ENCODE results near the gene NBEAL2.

The NBEAL2 gene

GRCh38 chr3:46935168-46935858 lies 44.2 kb upstream of the NBEAL2 start:
- TF ChIP-seq JUND (IDR thresholded peaks at IDR 0.05; ENCODE audit: low read depth): peak; percentile 76
- DNase-seq (ENCODE audit: low read depth in 1 of 2, low spot score in 1 of 2): peak in 1 of 2 experiments; percentile 66
- in situ Hi-C loops (cut with HindIII; ENCODE audit: low pct_unique_long_range_greater_than_20kb, low sequenced_read_pairs): no loop called here

- no peak for TF ChIP-seq JUND (IDR thresholded peaks at IDR 0.05; ENCODE audit: low read depth)
- peak in 1 of 2 experiments; percentile 21 for DNase-seq (ENCODE audit: low read depth in 1 of 2, low spot score in 1 of 2)
These were observed 43.4 kb upstream of the NBEAL2 start for GRCh38 chr3:46935989-46936558.

GRCh38 chr3:46936733-46937250 lies 42.7 kb upstream of the NBEAL2 start:
- no peak for TF ChIP-seq JUND (IDR thresholded peaks at IDR 0.05; ENCODE audit: low read depth)
- no peak for DNase-seq (ENCODE audit: low read depth in 1 of 2, low spot score in 1 of 2)
- in situ Hi-C loops (cut with HindIII; ENCODE audit: low pct_unique_long_range_greater_than_20kb, low sequenced_read_pairs): no loop called here

More at GRCh38 chr3:46935989-46936558, 43.4 kb upstream of the NBEAL2 start:
- in situ Hi-C loops (cut with HindIII; ENCODE audit: low pct_unique_long_range_greater_than_20kb, low sequenced_read_pairs): no loop called here

GRCh38 chr3:46938118-46938517 lies 41.3 kb upstream of the NBEAL2 start:
- no peak for TF ChIP-seq JUND (IDR thresholded peaks at IDR 0.05; ENCODE audit: low read depth)
- in situ Hi-C loops (cut with HindIII; ENCODE audit: low pct_unique_long_range_greater_than_20kb, low sequenced_read_pairs): no loop called here
- no peak for DNase-seq (ENCODE audit: low read depth in 1 of 2, low spot score in 1 of 2)

- TF ChIP-seq JUND (IDR thresholded peaks at IDR 0.05; ENCODE audit: low read depth): no peak
- no peak for DNase-seq (ENCODE audit: low read depth in 1 of 2, low spot score in 1 of 2)
- in situ Hi-C loops (cut with HindIII; ENCODE audit: low pct_unique_long_range_greater_than_20kb, low sequenced_read_pairs): no loop called here
These were observed 39.7 kb upstream of the NBEAL2 start for GRCh38 chr3:46939578-46940445.

- DNase-seq (ENCODE audit: low read depth in 1 of 2, low spot score in 1 of 2): no peak
- TF ChIP-seq JUND (IDR thresholded peaks at IDR 0.05; ENCODE audit: low read depth): no peak
- in situ Hi-C loops (cut with HindIII; ENCODE audit: low pct_unique_long_range_greater_than_20kb, low sequenced_read_pairs): no loop called here
These were observed 37.4 kb upstream of the NBEAL2 start for GRCh38 chr3:46942076-46942475.

- in situ Hi-C loops (cut with HindIII; ENCODE audit: low pct_unique_long_range_greater_than_20kb, low sequenced_read_pairs): no loop called here
- no peak for DNase-seq (ENCODE audit: low read depth in 1 of 2, low spot score in 1 of 2)
- no peak for TF ChIP-seq JUND (IDR thresholded peaks at IDR 0.05; ENCODE audit: low read depth)
These were observed 36.8 kb upstream of the NBEAL2 start for GRCh38 chr3:46942481-46943236.

GRCh38 chr3:46943237-46944187 lies 36.0 kb upstream of the NBEAL2 start:
- no peak for TF ChIP-seq JUND (IDR thresholded peaks at IDR 0.05; ENCODE audit: low read depth)
- no peak for DNase-seq (ENCODE audit: low read depth in 1 of 2, low spot score in 1 of 2)
- in situ Hi-C loops (cut with HindIII; ENCODE audit: low pct_unique_long_range_greater_than_20kb, low sequenced_read_pairs): no loop called here

- no peak for TF ChIP-seq JUND (IDR thresholded peaks at IDR 0.05; ENCODE audit: low read depth)
- DNase-seq (ENCODE audit: low read depth in 1 of 2, low spot score in 1 of 2): no peak
- in situ Hi-C loops (cut with HindIII; ENCODE audit: low pct_unique_long_range_greater_than_20kb, low sequenced_read_pairs): no loop called here
These were observed 35.3 kb upstream of the NBEAL2 start for GRCh38 chr3:46944191-46944590.

- in situ Hi-C loops (cut with HindIII; ENCODE audit: low pct_unique_long_range_greater_than_20kb, low sequenced_read_pairs): no loop called here
- DNase-seq (ENCODE audit: low read depth in 1 of 2, low spot score in 1 of 2): no peak
These were observed 33.0 kb upstream of the NBEAL2 start for GRCh38 chr3:46946416-46946815.

GRCh38 chr3:46946856-46947545 lies 32.5 kb upstream of the NBEAL2 start:
- in situ Hi-C loops (cut with HindIII; ENCODE audit: low pct_unique_long_range_greater_than_20kb, low sequenced_read_pairs): no loop called here
- DNase-seq (ENCODE audit: low read depth in 1 of 2, low spot score in 1 of 2): no peak
- TF ChIP-seq JUND (IDR thresholded peaks at IDR 0.05; ENCODE audit: low read depth): no peak

More at GRCh38 chr3:46946416-46946815, 33.0 kb upstream of the NBEAL2 start:
- TF ChIP-seq JUND (IDR thresholded peaks at IDR 0.05; ENCODE audit: low read depth): no peak
